IPS-18c (cell line): Measurements from ENCODE around the gene PAGE1.

Source experiments
- H3K4me3 ChIP-seq: 2 replicates; pipeline ENCODE4 v1.7.0; 2013; ENCODE audit warnings: low read depth, mild to moderate bottlenecking, low read length, moderate library complexity; ENCODE audit not compliant: insufficient read depth
- H3K9me3 ChIP-seq: one replicate; pipeline ENCODE4 v1.6.1; 2013; ENCODE audit warnings: mild to moderate bottlenecking, low read length, moderate library complexity; ENCODE audit not compliant: control insufficient read depth, insufficient read depth

PAGE1 gene

DNA sequence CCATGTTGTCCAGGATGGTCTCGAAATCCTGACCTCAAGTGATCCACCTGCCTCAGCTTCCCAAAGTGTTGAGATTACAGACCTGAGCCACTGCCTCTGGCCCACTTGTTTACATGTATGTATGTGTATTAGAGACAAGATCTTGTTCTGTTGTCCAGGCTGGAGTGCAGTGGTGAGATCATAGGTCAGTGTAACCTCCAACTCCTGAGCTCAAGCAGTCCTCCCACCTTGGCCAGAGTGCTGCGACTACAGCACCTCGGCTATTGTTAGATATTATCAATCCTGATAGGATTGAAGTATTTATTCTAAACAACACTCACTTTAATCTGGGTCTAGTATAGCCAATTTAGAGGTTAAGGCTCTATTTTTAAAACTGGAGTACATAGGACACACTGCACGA is 36.0 kb downstream of the PAGE1 start:
- Histone ChIP-seq H3K9me3 (peaks cover 3% of the 10 kb centered on the region), H3K4me3 (no peak overlapping the region)

DNA sequence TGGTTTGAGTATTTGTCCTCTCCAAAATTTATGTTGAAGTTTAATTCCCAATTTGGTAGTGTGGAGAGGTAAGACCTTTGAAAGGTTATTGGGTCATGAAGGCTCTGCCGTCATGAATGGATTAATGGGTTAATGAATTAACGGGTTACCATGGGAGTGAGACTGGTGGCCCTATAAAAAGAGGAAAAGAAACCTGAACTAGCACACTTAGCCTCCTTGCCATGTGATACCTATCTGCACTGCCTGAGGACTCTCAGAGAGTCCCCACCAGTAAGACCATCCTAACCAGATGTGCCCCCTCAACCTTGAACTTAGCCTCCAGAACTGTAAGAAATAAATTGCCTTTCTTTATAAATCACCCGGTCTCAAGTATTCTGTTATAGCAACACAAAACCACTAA is 39.3 kb downstream of the PAGE1 start:
- no peak overlapping the region for H3K4me3 ChIP-seq

DNA sequence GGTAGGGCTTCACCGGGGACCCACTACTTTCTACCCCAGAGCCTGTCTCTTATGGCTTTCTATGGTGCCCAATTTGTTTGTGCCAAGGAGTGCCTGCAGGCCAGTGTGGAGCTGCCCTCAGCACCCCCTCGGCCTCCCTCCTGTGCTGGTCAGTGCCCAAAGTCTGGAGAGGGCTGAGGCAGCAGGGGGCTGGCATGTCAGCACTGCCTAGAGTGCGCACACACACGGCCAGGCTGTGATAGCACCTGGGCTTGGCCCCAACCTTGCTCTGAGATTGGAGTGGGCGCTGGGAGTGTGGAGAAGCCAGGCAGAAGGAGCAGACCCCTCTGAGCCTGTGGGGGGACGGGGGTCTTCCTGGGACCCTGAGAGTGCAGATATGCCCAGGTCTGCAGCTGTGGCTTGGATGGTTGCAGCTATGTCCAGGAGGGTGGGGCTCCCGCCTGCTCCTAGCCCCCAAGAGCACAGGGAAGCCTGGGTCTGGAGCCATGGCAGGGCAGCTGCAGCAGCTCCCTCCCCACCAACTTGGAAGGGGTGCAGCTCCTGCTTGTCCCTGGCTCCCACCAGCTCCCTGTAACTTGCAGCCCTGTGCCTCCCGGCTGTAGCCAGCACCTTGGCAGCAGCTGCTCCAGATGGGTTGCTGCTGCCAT is 50.7 kb downstream of the PAGE1 start:
- Histone ChIP-seq H3K4me3 (no peak overlapping the region), H3K9me3 (peaks cover 2% of the 10 kb centered on the region)

More for the DNA sequence above, 39.3 kb downstream of the PAGE1 start:
- H3K9me3 ChIP-seq = no peaks in the 10 kb centered on the region
